ENCODE measurements around the gene ULK4. TPM values are rescaled to one million over a fixed set of nuclear protein-coding genes. Genes with fewer than 3 reads are reported as not detected.
"Not testable (repeated sequence)": the region's sequence is repeated elsewhere in the genome, so short reads cannot be mapped to it uniquely, and the experiment has no call there.

The ULK4 gene
- total and polyA plus RNA-seq, 9 of the 15 experiments (the other 6 are each of a cell fraction or from before 2014, with no cell fraction given), result 3.0 to 5.9 (median 3.5) TPM

GRCh38 chr3:41695806-41696205 lies 266.1 kb downstream of the ULK4 start:
- intact Hi-C loops (cut with micrococcal nuclease), result loop anchor here (1.0 to 10.0 kb wide), 2 partner anchors 185 to 419 kb away; no protein-coding TSS in a partner anchor
- not testable (repeated sequence) for H3K9ac ChIP-seq (ENCODE audit: insufficient read depth in 1 of 2, low read depth in 2 of 2, low read length in 2 of 2); H3K27me3 ChIP-seq (ENCODE audit: control insufficient read depth in 2 of 2, insufficient read depth in 2 of 2, low read length in 2 of 2); H3K9me1 ChIP-seq (ENCODE audit: control insufficient read depth, insufficient read depth, low read length); H3K4me2 ChIP-seq (ENCODE audit: insufficient read depth, low read length); ATAC-seq; H3K27ac ChIP-seq (ENCODE audit: extremely low read depth, low read depth, low read length); H3K9me3 ChIP-seq (replicated peaks; ENCODE audit: control insufficient read depth, insufficient read depth, low read depth, low read length); BruUV-seq (replicated peaks); H3K36me3 ChIP-seq (ENCODE audit: control insufficient read depth, insufficient read depth, low read length); H4K20me1 ChIP-seq (replicated peaks; ENCODE audit: control insufficient read depth, insufficient read depth, low read length); H3K79me2 ChIP-seq (ENCODE audit: control insufficient read depth, insufficient read depth, low read length); H3K4me3 ChIP-seq; TF ChIP-seq REST (CRISPR knock-in tag; IDR thresholded peaks at IDR 0.05; ENCODE audit: low read depth)
- Histone ChIP-seq H2AFZ (ENCODE audit: low read depth, low read length) (peak overlapping the region; percentile 63), H3K4me1 (replicated peaks in 1 of 2; ENCODE audit: control insufficient read depth in 2 of 2, insufficient read depth in 2 of 2, low read length in 2 of 2) (peaks cover 0 to 18% of the 10 kb centered on the region in 2 experiments; a peak in 2 of 5 replicates)
- DNase-seq (ENCODE audit: extremely low read depth in 1 of 4, low spot score in 3 of 4) (peak in 1 of 4 experiments; percentile 66), FAIRE-seq (peak; percentile 67)
- WGBS (ENCODE audit: insufficient coverage, low coverage, missing lambda C conversion rate), result 16% methylated on average over 11 of the region's 12 CpGs
- CTCF ChIA-PET (ENCODE audit: low intra/inter-chr PET ratio), result interaction anchor here (0.6 kb wide), 1 partner anchor 404 kb away, joined by 3 read pairs; no protein-coding TSS in a partner anchor
- POLR2A ChIA-PET, result interaction anchor here (1.0 kb wide), 1 partner anchor 404 kb away, joined by 3 read pairs; no protein-coding TSS in a partner anchor
- in situ Hi-C loops (cut with MboI), result loop anchor here (25.0 kb wide), 1 partner anchor 416 kb away; no protein-coding TSS in a partner anchor
- peak in 1 of 2 experiments; percentile 83; a peak in 2 of 3 replicates for TF ChIP-seq CBX3 (IDR thresholded peaks at IDR 0.05; ENCODE audit: borderline replicate concordance in 1 of 2, low read length in 2 of 2)
- TF ChIP-seq REST (IDR thresholded peaks at IDR 0.05; ENCODE audit: borderline replicate concordance), result peak; percentile 50; the same call in 1 of the 2 replicates
- TF ChIP-seq NFIC (IDR thresholded peaks at IDR 0.05), result peak; percentile 16; the same call in 1 of the 2 replicates
- TF ChIP-seq HINFP (tag; conservative IDR thresholded peaks at IDR 0.05; ENCODE audit: low read depth), result 0 out of 2 replicates have a peak, but pooled peaks have one; percentile 47
- TF ChIP-seq CTCF (IDR thresholded peaks at IDR 0.05 in 2 of 3, conservative IDR thresholded peaks at IDR 0.05 in 1 of 3; ENCODE audit: insufficient read depth in 2 of 3, low read depth in 1 of 3, low read length in 3 of 3), result peak; percentile 64 to 70 (median 65)
- peak; percentile 29; the same call in 1 of the 2 replicates for TF ChIP-seq CBX1 (IDR thresholded peaks at IDR 0.05; ENCODE audit: low read depth)

All from K562 (cell line).